ENCODE measurements around the gene GLIS1.

Gene GLIS1

GRCh38 chr1:53573931-53574330 is 165.0 kb downstream of the GLIS1 start:
- no peak for DNase-seq (ENCODE audit: low spot score)
- TF ChIP-seq, protein P1, sequence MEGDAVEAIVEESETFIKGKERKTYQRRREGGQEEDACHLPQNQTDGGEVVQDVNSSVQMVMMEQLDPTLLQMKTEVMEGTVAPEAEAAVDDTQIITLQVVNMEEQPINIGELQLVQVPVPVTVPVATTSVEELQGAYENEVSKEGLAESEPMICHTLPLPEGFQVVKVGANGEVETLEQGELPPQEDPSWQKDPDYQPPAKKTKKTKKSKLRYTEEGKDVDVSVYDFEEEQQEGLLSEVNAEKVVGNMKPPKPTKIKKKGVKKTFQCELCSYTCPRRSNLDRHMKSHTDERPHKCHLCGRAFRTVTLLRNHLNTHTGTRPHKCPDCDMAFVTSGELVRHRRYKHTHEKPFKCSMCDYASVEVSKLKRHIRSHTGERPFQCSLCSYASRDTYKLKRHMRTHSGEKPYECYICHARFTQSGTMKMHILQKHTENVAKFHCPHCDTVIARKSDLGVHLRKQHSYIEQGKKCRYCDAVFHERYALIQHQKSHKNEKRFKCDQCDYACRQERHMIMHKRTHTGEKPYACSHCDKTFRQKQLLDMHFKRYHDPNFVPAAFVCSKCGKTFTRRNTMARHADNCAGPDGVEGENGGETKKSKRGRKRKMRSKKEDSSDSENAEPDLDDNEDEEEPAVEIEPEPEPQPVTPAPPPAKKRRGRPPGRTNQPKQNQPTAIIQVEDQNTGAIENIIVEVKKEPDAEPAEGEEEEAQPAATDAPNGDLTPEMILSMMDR (IDR thresholded peaks at IDR 0.05; ENCODE audit: extremely low read depth, missing control alignments), result no peak

DNA sequence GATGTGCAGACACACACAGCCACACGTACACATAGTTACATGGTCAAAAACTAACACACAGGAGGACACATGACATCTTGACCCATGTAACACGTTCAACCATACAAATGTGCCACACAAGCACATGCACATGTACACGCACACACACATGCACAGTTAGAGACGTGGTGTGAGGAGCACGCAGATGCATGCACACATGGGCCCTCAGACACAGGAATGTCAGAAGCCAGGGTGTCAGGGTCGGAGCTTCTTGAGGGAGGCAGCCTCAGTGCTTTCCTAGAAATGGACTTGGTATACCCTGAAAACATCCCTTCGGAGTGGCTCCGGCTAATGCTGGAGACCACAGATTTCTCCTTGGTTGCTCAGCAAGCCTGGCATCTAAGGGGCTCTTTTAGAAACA is 165.4 kb downstream of the GLIS1 start:
- TF ChIP-seq, protein P1 (IDR thresholded peaks at IDR 0.05; ENCODE audit: extremely low read depth, missing control alignments), result no peak
- DNase-seq (ENCODE audit: low spot score), result no peak

- TF ChIP-seq, protein P1 (IDR thresholded peaks at IDR 0.05; ENCODE audit: extremely low read depth, missing control alignments), result no peak
- DNase-seq (ENCODE audit: low spot score), result no peak
These were observed 166.2 kb downstream of the GLIS1 start for GRCh38 chr1:53572815-53573173.

DNA sequence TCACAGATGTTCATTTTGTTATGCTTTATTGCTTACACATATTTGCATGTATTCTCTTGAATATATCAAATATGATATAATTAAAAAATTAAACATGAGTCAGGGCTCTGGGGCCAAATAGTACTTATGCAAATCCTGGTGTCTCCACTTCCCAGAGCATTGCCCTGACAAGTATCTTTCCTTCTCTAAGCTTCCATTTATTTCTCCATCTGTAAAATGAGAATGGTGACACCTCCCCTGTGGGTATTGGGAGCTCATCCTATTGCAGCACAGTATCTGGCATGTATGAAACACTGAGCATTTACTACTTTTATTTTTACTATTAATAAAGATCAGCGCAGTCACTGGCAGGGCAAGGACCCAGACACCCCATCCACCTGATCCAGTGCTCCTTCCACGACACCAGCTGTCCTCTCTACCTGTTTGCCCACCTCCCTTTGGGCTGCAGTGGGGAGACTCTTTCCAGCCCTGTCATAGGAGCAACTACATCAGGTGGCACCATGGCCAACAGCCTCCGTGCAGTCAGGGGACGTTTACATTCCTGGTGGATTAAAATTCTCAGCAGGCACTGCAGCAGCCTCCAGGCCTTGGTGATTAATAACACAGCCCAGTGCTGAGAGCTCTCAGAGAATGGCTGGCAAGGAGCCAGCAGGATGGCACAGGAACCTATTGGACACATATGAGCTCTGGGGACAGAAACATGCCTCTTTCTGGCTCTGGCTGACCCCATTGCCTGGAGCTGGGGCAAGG is 166.7 kb downstream of the GLIS1 start:
- no peak for DNase-seq (ENCODE audit: low spot score)
- TF ChIP-seq, protein P1 (IDR thresholded peaks at IDR 0.05; ENCODE audit: extremely low read depth, missing control alignments), result no peak

GRCh38 chr1:53568540-53568939 is 170.4 kb downstream of the GLIS1 start:
- TF ChIP-seq, protein P1 (IDR thresholded peaks at IDR 0.05; ENCODE audit: extremely low read depth, missing control alignments), result no peak
- no peak for DNase-seq (ENCODE audit: low spot score)

GRCh38 chr1:53567851-53568250 is 171.1 kb downstream of the GLIS1 start:
- TF ChIP-seq, protein P1 (IDR thresholded peaks at IDR 0.05; ENCODE audit: extremely low read depth, missing control alignments), result no peak
- DNase-seq (ENCODE audit: low spot score), result no peak

GRCh38 chr1:53567450-53567849 is 171.5 kb downstream of the GLIS1 start:
- no peak for DNase-seq (ENCODE audit: low spot score)
- TF ChIP-seq, protein P1 (IDR thresholded peaks at IDR 0.05; ENCODE audit: extremely low read depth, missing control alignments), result no peak

Data from GM20000 (cell line).